Tibial nerve (tissue), 3 donors: ENCODE results near the gene URI1.

Source experiments
- POLR2A ChIP-seq, 2 donors: fragments of 450-650 bp; IDR thresholded peaks; one replicate each; pipeline ENCODE4 v1.6.1; 2017; ENCODE audit warnings: antibody characterized with exemption in 2 of 2, mild to moderate bottlenecking in 2 of 2, moderate library complexity in 2 of 2
- TF ChIP-seq, protein P1 (sequence below), 5 experiments: fragments of 200-600 bp in 3 of 5; fragments of 450-650 bp in 2 of 5; sonication (generic) in 3 of 5; IDR thresholded peaks; one replicate each; pipeline ENCODE4 v1.5.1; 2016 to 2019; ENCODE audit warnings: antibody characterized with exemption in 5 of 5, mild to moderate bottlenecking in 3 of 5, moderate library complexity in 2 of 5

DNA sequence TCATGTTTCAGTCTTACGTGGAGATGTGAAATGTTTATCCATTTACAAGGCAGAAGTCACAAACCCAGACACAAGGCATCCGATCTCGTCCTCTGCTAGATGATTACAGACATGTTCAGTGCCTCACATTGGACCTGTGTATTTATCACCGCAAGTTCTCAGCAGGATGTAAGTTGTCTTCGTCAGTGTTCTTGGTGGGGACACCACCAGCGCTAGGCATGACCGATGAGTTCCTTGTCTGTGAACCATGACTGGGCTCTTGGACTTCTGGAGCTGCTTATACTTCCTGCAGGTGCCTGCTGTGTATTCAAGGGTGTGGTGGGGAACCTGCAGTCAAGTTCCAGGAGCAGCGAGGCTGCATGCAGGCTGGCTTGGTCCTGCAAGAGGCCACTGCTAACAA, 105.4 kb downstream of the URI1 start:
- no peak for TF ChIP-seq POLR2A (IDR thresholded peaks at IDR 0.05)
- TF ChIP-seq, protein P1, sequence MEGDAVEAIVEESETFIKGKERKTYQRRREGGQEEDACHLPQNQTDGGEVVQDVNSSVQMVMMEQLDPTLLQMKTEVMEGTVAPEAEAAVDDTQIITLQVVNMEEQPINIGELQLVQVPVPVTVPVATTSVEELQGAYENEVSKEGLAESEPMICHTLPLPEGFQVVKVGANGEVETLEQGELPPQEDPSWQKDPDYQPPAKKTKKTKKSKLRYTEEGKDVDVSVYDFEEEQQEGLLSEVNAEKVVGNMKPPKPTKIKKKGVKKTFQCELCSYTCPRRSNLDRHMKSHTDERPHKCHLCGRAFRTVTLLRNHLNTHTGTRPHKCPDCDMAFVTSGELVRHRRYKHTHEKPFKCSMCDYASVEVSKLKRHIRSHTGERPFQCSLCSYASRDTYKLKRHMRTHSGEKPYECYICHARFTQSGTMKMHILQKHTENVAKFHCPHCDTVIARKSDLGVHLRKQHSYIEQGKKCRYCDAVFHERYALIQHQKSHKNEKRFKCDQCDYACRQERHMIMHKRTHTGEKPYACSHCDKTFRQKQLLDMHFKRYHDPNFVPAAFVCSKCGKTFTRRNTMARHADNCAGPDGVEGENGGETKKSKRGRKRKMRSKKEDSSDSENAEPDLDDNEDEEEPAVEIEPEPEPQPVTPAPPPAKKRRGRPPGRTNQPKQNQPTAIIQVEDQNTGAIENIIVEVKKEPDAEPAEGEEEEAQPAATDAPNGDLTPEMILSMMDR (IDR thresholded peaks at IDR 0.05), result no peak
